Gastroesophageal sphincter (tissue), 3 donors: ENCODE measurements around the gene DIAPH2.

ENCODE experiments used
- POLR2AphosphoS5 ChIP-seq: sonication (generic); formaldehyde crosslinking; IDR thresholded peaks from one replicate; pipeline ENCODE4 v1.6.1; 2017; ENCODE audit warnings: antibody characterized with exemption
- TF ChIP-seq, protein P1 (sequence below), 4 experiments: fragments of 200-600 bp in 2 of 4; fragments of 450-650 bp in 2 of 4; sonication (generic) in 1 of 4; IDR thresholded peaks; one replicate each; pipeline ENCODE4 v1.5.1; 2017 to 2019; ENCODE audit warnings: antibody characterized with exemption in 4 of 4, mild to moderate bottlenecking in 2 of 4, moderate library complexity in 2 of 4

- TF ChIP-seq, protein P1, sequence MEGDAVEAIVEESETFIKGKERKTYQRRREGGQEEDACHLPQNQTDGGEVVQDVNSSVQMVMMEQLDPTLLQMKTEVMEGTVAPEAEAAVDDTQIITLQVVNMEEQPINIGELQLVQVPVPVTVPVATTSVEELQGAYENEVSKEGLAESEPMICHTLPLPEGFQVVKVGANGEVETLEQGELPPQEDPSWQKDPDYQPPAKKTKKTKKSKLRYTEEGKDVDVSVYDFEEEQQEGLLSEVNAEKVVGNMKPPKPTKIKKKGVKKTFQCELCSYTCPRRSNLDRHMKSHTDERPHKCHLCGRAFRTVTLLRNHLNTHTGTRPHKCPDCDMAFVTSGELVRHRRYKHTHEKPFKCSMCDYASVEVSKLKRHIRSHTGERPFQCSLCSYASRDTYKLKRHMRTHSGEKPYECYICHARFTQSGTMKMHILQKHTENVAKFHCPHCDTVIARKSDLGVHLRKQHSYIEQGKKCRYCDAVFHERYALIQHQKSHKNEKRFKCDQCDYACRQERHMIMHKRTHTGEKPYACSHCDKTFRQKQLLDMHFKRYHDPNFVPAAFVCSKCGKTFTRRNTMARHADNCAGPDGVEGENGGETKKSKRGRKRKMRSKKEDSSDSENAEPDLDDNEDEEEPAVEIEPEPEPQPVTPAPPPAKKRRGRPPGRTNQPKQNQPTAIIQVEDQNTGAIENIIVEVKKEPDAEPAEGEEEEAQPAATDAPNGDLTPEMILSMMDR (IDR thresholded peaks at IDR 0.05) = no peak
- TF ChIP-seq POLR2AphosphoS5 = no peak
Observed at GRCh38 chrX:97175147-97175546, 490.5 kb downstream of the DIAPH2 start.
